H1 (cell line): ENCODE results near the gene LIPG. TPM values are rescaled to one million over a fixed set of nuclear protein-coding genes. Genes with fewer than 3 reads are reported as not detected.

Experiments
- BCL11A ChIP-seq, 2 experiments: IDR thresholded peaks; one replicate each; pipeline ENCODE4 v1.6.1; 2011; ENCODE audit warnings: low read depth in 2 of 2, low read length in 2 of 2, mild to moderate bottlenecking in 2 of 2
- GTF2F1 ChIP-seq: IDR thresholded peaks from 2 replicates; pipeline ENCODE4 v1.6.1; 2012; ENCODE audit warnings: low read depth, low read length, improper control_type of control experiment, borderline replicate concordance
- HDAC2 ChIP-seq, 2 experiments: fragments of 300-600 bp in 1 of 2; sonication (generic) in 1 of 2; IDR thresholded peaks; 2 replicates each; pipeline ENCODE4 v1.6.1; 2011 to 2012; ENCODE audit warnings: low read depth in 2 of 2, low read length in 2 of 2, mild to moderate bottlenecking in 2 of 2, moderate library complexity in 2 of 2, borderline replicate concordance in 1 of 2, inconsistent platforms in 1 of 2
- PHF8 ChIP-seq: fragments of 200-600 bp; sonication (generic); conservative IDR thresholded peaks from 2 replicates; pipeline ENCODE4 v1.7.1; 2012; ENCODE audit warnings: low read depth, mild to moderate bottlenecking, inconsistent platforms, low read length, moderate library complexity
- RBBP5 ChIP-seq: IDR thresholded peaks from 2 replicates; pipeline ENCODE4 v1.7.1; 2012; ENCODE audit warnings: low read depth, mild to moderate bottlenecking, inconsistent platforms, low read length, moderate library complexity, borderline replicate concordance
- TCF12 ChIP-seq: IDR thresholded peaks from 2 replicates; pipeline ENCODE4 v1.6.1; 2011; ENCODE audit warnings: low read depth, mild to moderate bottlenecking, low read length
- TEAD4 ChIP-seq: IDR thresholded peaks from 2 replicates; pipeline ENCODE4 v1.6.1; 2012; ENCODE audit warnings: low read depth, low read length, inconsistent platforms, mixed read lengths
- polyA plus RNA-seq, 7 experiments: library from polyadenylated mRNA; depleted of rRNA in 3 of 7; stranded (reverse) in 5 of 7; unstranded in 2 of 7; fragments of >200 nt in 5 of 7; fragments of 200-250 nt in 2 of 7; gene quantifications; 1 replicate in 5 of 7; 2 replicates in 1 of 7; 4 replicates in 1 of 7; pipeline versions ENCODE4 v1.2.1 to v1.2.3, GENCODE V29; 2011 to 2013; ENCODE audit warnings: missing spikeins in 2 of 7, mixed read lengths in 2 of 7
- total RNA-seq: library from RNA; stranded (reverse); fragmentation: NEBNext Ultra II Directional; extraction: Animal tissue kit (Norgen Biotek cat#: 25700); gene quantifications from 2 replicates; pipeline ENCODE4 v1.2.1, GENCODE V29; 2021
- TF ChIP-seq, protein P1 (sequence below): fragments of 300-600 bp; sonication (generic); IDR thresholded peaks from 2 replicates; pipeline ENCODE4 v1.7.1; 2012; ENCODE audit warnings: low read length, moderate library complexity, mild to moderate bottlenecking, inconsistent platforms; ENCODE audit not compliant: insufficient replicate concordance

Gene LIPG
- total and polyA plus RNA-seq, 2 of the 8 experiments (the other 6 are each of a cell fraction or from before 2014, with no cell fraction given): 9.2 to 9.8 TPM

DNA sequence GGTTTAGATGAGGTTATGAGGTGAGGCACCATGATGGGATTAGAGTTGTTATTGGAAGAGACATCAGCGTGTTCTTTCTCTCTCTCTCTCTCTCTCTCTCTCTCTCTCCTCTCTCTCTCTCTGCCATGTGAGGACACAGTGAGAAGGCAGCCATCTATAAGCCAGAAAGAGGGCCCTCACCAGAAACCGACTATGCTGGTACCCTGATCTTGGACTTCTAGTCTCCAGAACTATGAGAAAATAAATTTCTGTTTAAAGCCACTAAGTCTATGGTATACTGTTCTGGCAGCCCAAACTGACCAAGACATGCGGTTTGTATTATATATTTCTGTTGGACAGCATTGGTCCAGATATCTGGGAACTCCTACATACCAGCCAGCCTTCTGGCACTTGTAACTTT, 3.5 kb upstream of the LIPG start (continued):
- TF ChIP-seq, protein P1, sequence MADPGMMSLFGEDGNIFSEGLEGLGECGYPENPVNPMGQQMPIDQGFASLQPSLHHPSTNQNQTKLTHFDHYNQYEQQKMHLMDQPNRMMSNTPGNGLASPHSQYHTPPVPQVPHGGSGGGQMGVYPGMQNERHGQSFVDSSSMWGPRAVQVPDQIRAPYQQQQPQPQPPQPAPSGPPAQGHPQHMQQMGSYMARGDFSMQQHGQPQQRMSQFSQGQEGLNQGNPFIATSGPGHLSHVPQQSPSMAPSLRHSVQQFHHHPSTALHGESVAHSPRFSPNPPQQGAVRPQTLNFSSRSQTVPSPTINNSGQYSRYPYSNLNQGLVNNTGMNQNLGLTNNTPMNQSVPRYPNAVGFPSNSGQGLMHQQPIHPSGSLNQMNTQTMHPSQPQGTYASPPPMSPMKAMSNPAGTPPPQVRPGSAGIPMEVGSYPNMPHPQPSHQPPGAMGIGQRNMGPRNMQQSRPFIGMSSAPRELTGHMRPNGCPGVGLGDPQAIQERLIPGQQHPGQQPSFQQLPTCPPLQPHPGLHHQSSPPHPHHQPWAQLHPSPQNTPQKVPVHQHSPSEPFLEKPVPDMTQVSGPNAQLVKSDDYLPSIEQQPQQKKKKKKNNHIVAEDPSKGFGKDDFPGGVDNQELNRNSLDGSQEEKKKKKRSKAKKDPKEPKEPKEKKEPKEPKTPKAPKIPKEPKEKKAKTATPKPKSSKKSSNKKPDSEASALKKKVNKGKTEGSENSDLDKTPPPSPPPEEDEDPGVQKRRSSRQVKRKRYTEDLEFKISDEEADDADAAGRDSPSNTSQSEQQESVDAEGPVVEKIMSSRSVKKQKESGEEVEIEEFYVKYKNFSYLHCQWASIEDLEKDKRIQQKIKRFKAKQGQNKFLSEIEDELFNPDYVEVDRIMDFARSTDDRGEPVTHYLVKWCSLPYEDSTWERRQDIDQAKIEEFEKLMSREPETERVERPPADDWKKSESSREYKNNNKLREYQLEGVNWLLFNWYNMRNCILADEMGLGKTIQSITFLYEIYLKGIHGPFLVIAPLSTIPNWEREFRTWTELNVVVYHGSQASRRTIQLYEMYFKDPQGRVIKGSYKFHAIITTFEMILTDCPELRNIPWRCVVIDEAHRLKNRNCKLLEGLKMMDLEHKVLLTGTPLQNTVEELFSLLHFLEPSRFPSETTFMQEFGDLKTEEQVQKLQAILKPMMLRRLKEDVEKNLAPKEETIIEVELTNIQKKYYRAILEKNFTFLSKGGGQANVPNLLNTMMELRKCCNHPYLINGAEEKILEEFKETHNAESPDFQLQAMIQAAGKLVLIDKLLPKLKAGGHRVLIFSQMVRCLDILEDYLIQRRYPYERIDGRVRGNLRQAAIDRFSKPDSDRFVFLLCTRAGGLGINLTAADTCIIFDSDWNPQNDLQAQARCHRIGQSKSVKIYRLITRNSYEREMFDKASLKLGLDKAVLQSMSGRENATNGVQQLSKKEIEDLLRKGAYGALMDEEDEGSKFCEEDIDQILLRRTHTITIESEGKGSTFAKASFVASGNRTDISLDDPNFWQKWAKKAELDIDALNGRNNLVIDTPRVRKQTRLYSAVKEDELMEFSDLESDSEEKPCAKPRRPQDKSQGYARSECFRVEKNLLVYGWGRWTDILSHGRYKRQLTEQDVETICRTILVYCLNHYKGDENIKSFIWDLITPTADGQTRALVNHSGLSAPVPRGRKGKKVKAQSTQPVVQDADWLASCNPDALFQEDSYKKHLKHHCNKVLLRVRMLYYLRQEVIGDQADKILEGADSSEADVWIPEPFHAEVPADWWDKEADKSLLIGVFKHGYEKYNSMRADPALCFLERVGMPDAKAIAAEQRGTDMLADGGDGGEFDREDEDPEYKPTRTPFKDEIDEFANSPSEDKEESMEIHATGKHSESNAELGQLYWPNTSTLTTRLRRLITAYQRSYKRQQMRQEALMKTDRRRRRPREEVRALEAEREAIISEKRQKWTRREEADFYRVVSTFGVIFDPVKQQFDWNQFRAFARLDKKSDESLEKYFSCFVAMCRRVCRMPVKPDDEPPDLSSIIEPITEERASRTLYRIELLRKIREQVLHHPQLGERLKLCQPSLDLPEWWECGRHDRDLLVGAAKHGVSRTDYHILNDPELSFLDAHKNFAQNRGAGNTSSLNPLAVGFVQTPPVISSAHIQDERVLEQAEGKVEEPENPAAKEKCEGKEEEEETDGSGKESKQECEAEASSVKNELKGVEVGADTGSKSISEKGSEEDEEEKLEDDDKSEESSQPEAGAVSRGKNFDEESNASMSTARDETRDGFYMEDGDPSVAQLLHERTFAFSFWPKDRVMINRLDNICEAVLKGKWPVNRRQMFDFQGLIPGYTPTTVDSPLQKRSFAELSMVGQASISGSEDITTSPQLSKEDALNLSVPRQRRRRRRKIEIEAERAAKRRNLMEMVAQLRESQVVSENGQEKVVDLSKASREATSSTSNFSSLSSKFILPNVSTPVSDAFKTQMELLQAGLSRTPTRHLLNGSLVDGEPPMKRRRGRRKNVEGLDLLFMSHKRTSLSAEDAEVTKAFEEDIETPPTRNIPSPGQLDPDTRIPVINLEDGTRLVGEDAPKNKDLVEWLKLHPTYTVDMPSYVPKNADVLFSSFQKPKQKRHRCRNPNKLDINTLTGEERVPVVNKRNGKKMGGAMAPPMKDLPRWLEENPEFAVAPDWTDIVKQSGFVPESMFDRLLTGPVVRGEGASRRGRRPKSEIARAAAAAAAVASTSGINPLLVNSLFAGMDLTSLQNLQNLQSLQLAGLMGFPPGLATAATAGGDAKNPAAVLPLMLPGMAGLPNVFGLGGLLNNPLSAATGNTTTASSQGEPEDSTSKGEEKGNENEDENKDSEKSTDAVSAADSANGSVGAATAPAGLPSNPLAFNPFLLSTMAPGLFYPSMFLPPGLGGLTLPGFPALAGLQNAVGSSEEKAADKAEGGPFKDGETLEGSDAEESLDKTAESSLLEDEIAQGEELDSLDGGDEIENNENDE: no peak
- TF ChIP-seq GTF2F1: no peak
- no peak for TF ChIP-seq TEAD4
- TF ChIP-seq BCL11A (IDR thresholded peaks at IDR 0.05; ENCODE audit: low read depth in 2 of 2, low read length in 2 of 2): no peak
- no peak for TF ChIP-seq TCF12
- TF ChIP-seq PHF8: no peak
- no peak for TF ChIP-seq RBBP5
- no peak for TF ChIP-seq HDAC2 (IDR thresholded peaks at IDR 0.05; ENCODE audit: borderline replicate concordance in 1 of 2, low read depth in 2 of 2, low read length in 2 of 2)
